ENCODE results near the gene SLIT1. TPM values are rescaled to one million over a fixed set of nuclear protein-coding genes. Genes with fewer than 3 reads are reported as not detected.
A peak's percentile ranks its signal among the peaks of the same experiment; 100 is the strongest.

Gene SLIT1
- total and polyA plus RNA-seq, 2 of the 8 experiments (the other 6 are each of a cell fraction or from before 2014, with no cell fraction given): 0.70 to 0.88 TPM

- Histone ChIP-seq H2BK20ac (ENCODE audit: low read length) (no peak overlapping the region), H4K20me1 (replicated peaks in 1 of 2; ENCODE audit: control insufficient read depth in 1 of 2, insufficient read depth in 2 of 2, low read length in 2 of 2) (peaks cover 0 to under 1% of the 10 kb centered on the region in 2 experiments), H3K36me3 (ENCODE audit: control insufficient read depth in 2 of 4, insufficient read depth in 4 of 4, low read length in 3 of 4) (no peaks in the 10 kb centered on the region), H3K27ac (ENCODE audit: low read depth, low read length) (no peak overlapping the region), H2BK12ac (ENCODE audit: low read depth, low read length) (peak overlapping the region; percentile 6; the same call in 1 of the 2 replicates), H4K8ac (ENCODE audit: extremely low read depth, insufficient read depth, low read length) (no peak overlapping the region), H4K91ac (replicated peaks; ENCODE audit: insufficient read length, low read length) (no peak overlapping the region), H4K5ac (ENCODE audit: insufficient read length, low read depth, low read length) (no peak overlapping the region), H3K79me1 (ENCODE audit: low read depth, low read length) (no peaks in the 10 kb centered on the region), H2BK15ac (ENCODE audit: low read length) (peak overlapping the region; percentile 95; the same call in 1 of the 2 replicates), H3K14ac (ENCODE audit: insufficient read length) (no peak overlapping the region), H3K9ac (replicated peaks in 1 of 4; ENCODE audit: extremely low read depth in 1 of 4, low read depth in 3 of 4, low read length in 3 of 4) (no peak overlapping the region), H3K4ac (replicated peaks; ENCODE audit: insufficient read length, low read depth, low read length) (no peak overlapping the region), H3K18ac (ENCODE audit: extremely low read depth, low read length) (no peak overlapping the region), H3K9me3 (ENCODE audit: insufficient read depth in 2 of 2, low read depth in 1 of 2, low read length in 1 of 2) (no peaks in the 10 kb centered on the region), H3K23me2 (ENCODE audit: low read depth, low read length) (no peaks in the 10 kb centered on the region), H3K23ac (ENCODE audit: insufficient read length) (no peak overlapping the region), H2AK5ac (ENCODE audit: low read depth, low read length) (no peak overlapping the region), H3K56ac (replicated peaks; ENCODE audit: insufficient read length, low read depth, low read length) (no peak overlapping the region), H3K4me3 (ENCODE audit: extremely low read depth in 1 of 4, insufficient read depth in 2 of 4, low read depth in 3 of 4, low read length in 4 of 4) (no peak overlapping the region), H2BK120ac (replicated peaks; ENCODE audit: low read depth, low read length) (no peak overlapping the region), H3K27me3 (replicated peaks in 1 of 4; ENCODE audit: control insufficient read depth in 3 of 4, extremely low read depth in 1 of 4, insufficient read depth in 3 of 4, low read length in 3 of 4) (0 out of 7 replicates have a peak, but pooled peaks cover 0 to 3% (median 0%) of the 10 kb centered on the region in 4 experiments), H3K4me1 (replicated peaks in 1 of 4; ENCODE audit: control insufficient read depth in 3 of 4, insufficient read depth in 4 of 4, low read length in 3 of 4) (peaks cover 0 to 31% (median 14%) of the 10 kb centered on the region in 4 experiments; a peak in 5 of 7 replicates), H2BK5ac (ENCODE audit: low read depth, low read length) (no peak overlapping the region), H2AFZ (ENCODE audit: low read length) (no peak overlapping the region), H3K4me2 (ENCODE audit: insufficient read depth in 1 of 2, low read depth in 2 of 2, low read length in 2 of 2) (no peak overlapping the region), H3K79me2 (ENCODE audit: control insufficient read depth in 1 of 2, insufficient read depth in 2 of 2, low read length in 2 of 2) (no peaks in the 10 kb centered on the region)
- 97% methylated on average over 6 of the region's 6 CpGs; no CpG with 5 or more reads in 1 of the 2 experiments for WGBS, 2 experiments (ENCODE audit: extremely low coverage in 1 of 2, insufficient coverage in 1 of 2, insufficient read length in 1 of 2, insufficient replicate concordance in 2 of 2, low coverage in 1 of 2, low lambda C conversion rate in 2 of 2, missing lambda C conversion rate in 1 of 2)
- DNase-seq (ENCODE audit: low read depth in 1 of 2, low spot score in 2 of 2) (no peak), FAIRE-seq (no peak)
- CTCF ChIA-PET (ENCODE audit: partially characterized antibody): interaction anchor here (0.7 to 42.3 kb wide), 11 partner anchors 4 to 279 kb away, joined by 3 to 1348 read pairs (median 5); partner anchors contain the start of gene SLIT1
- POLR2A ChIA-PET (ENCODE audit: partially characterized antibody): no interaction called here
- TF ChIP-seq POLR2AphosphoS5 (IDR thresholded peaks at IDR 0.05; ENCODE audit: low read depth, low read length) (no peak), BCL11A (IDR thresholded peaks at IDR 0.05; ENCODE audit: low read depth in 2 of 2, low read length in 2 of 2) (no peak), POLR2A (IDR thresholded peaks at IDR 0.05; ENCODE audit: control extremely low read depth in 1 of 2, low read depth in 2 of 2, low read length in 2 of 2) (no peak), CHD1 (IDR thresholded peaks at IDR 0.05; ENCODE audit: low read depth, low read length) (no peak), ASH2L (IDR thresholded peaks at IDR 0.05; ENCODE audit: low read length) (no peak)
Measured at GRCh38 chr10:97076781-97077180, 109.0 kb downstream of the SLIT1 start.

Data from H1 (cell line).